ENCODE data around the gene PTPRM. TPM values are rescaled to one million over a fixed set of nuclear protein-coding genes. Genes with fewer than 3 reads are reported as not detected.

The PTPRM gene
- polyA plus RNA-seq, 3 donors: 0.04 to 2.1 (median 0.66) TPM

DNA sequence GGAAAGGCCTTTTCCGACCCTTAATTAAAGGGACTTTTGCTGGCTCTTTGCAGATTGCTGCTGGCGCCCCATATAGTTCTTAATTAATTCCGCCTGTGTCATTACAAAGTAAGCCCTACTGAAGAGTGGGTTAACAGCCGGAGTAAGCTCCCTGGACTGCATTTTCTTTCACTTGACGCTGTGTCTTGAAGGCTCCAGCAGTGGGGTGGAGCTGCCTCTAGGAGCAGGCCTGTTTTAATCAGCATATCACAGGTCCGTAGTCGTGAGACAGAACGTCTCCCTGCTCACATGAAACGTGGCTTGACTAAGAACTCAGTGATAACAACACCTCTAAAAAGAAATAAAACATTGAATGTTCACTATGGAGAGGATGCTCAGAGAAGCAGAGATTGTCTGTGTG is 712.2 kb downstream of the PTPRM start:
- Histone ChIP-seq H4K20me1 (ENCODE audit: insufficient read depth, low read length) (no peaks in the 10 kb centered on the region), H3K27me3 (ENCODE audit: control insufficient read depth in 2 of 2, insufficient read depth in 2 of 2, low read length in 2 of 2) (no peaks in the 10 kb centered on the region), H3K4me2 (replicated peaks; ENCODE audit: extremely low read depth, low read length, poor library complexity, severe bottlenecking) (no peak overlapping the region), H3K27ac (ENCODE audit: low read depth in 1 of 2, low read length in 2 of 2) (no peak overlapping the region), H3K79me2 (ENCODE audit: insufficient read depth, low read length) (no peaks in the 10 kb centered on the region), H3K4me1 (ENCODE audit: control insufficient read depth in 1 of 2, insufficient read depth in 2 of 2, low read length in 2 of 2) (no peaks in the 10 kb centered on the region), H2AFZ (ENCODE audit: insufficient read depth, low read depth, low read length, poor library complexity, severe bottlenecking) (no peak overlapping the region), H3K4me3 (replicated peaks in 1 of 3; ENCODE audit: low read depth in 2 of 3, low read length in 3 of 3) (no peak overlapping the region), H3K9me3 (replicated peaks in 1 of 2; ENCODE audit: control insufficient read depth in 1 of 2, insufficient read depth in 1 of 2, low read length in 2 of 2) (no peaks in the 10 kb centered on the region), H3K9ac (ENCODE audit: insufficient read depth, low read length, poor library complexity, severe bottlenecking) (no peak overlapping the region), H3K36me3 (replicated peaks in 1 of 2; ENCODE audit: control insufficient read depth in 1 of 2, insufficient read depth in 2 of 2, low read length in 2 of 2) (no peaks in the 10 kb centered on the region)
- peaks cover 0 to 3% (median 1%) of the 10 kb centered on the region in 7 donors for H3K9me3 Mint-ChIP-seq
- no peaks in the 10 kb centered on the region for H3K36me3 Mint-ChIP-seq
- H3K4me1 Mint-ChIP-seq: no peaks in the 10 kb centered on the region
- intact Hi-C loops (cut with micrococcal nuclease): no loop called here
- no peak overlapping the region for H3K27ac Mint-ChIP-seq
- H3K27me3 Mint-ChIP-seq (ENCODE audit: low read depth in 3 of 3): no peaks in the 10 kb centered on the region
- peak overlapping the region in 1 of 2 donors; percentile 25 for H3K4me3 Mint-ChIP-seq
- TF ChIP-seq, protein P1, sequence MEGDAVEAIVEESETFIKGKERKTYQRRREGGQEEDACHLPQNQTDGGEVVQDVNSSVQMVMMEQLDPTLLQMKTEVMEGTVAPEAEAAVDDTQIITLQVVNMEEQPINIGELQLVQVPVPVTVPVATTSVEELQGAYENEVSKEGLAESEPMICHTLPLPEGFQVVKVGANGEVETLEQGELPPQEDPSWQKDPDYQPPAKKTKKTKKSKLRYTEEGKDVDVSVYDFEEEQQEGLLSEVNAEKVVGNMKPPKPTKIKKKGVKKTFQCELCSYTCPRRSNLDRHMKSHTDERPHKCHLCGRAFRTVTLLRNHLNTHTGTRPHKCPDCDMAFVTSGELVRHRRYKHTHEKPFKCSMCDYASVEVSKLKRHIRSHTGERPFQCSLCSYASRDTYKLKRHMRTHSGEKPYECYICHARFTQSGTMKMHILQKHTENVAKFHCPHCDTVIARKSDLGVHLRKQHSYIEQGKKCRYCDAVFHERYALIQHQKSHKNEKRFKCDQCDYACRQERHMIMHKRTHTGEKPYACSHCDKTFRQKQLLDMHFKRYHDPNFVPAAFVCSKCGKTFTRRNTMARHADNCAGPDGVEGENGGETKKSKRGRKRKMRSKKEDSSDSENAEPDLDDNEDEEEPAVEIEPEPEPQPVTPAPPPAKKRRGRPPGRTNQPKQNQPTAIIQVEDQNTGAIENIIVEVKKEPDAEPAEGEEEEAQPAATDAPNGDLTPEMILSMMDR (IDR thresholded peaks at IDR 0.05): no peak
- DNase-seq: no peak
- 98% methylated on average over 4 of the region's 9 CpGs for WGBS (ENCODE audit: insufficient coverage)

DNA sequence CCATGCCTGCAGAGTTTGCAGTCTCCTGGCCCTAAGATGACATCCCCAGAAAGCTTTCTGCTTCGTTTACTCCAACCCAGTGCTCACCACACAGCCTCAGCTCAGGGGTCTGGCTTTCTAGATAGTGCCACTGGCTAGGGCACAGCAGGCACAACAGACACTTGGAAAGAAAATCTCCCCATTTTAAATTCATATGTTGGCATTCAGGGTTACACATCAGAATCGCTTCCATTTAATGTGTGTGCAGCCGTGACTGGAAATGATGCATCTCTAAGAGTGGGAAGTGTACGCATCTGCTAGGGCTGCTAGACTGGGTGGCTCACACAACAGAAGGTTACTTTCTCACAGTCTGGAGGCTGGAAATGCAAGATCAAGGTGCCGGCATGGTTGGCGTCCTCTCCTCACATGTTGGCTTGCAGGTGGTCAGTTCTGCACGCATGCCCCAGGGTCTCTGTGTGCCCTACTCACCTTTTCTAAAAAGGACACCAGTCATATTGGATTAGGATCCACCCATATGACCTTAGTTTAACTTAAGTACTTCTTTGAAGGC is 712.7 kb downstream of the PTPRM start:
- H4K20me1 ChIP-seq (ENCODE audit: insufficient read depth, low read length): no peaks in the 10 kb centered on the region
- no peak overlapping the region for H3K27ac Mint-ChIP-seq
- no peaks in the 10 kb centered on the region for H3K36me3 ChIP-seq (replicated peaks in 1 of 2; ENCODE audit: control insufficient read depth in 1 of 2, insufficient read depth in 2 of 2, low read length in 2 of 2)
- H3K9me3 Mint-ChIP-seq: peaks cover 0 to 3% (median 0%) of the 10 kb centered on the region in 7 donors
- WGBS (ENCODE audit: insufficient coverage): 100% methylated on average over 5 of the region's 7 CpGs
- no peak overlapping the region for H3K4me3 Mint-ChIP-seq
- TF ChIP-seq, protein P1 (IDR thresholded peaks at IDR 0.05): no peak
- H3K27me3 ChIP-seq (ENCODE audit: control insufficient read depth in 2 of 2, insufficient read depth in 2 of 2, low read length in 2 of 2): no peaks in the 10 kb centered on the region
- H3K4me3 ChIP-seq (replicated peaks in 1 of 3; ENCODE audit: low read depth in 2 of 3, low read length in 3 of 3): no peak overlapping the region
- H3K4me1 ChIP-seq (ENCODE audit: control insufficient read depth in 1 of 2, insufficient read depth in 2 of 2, low read length in 2 of 2): no peaks in the 10 kb centered on the region
- H3K9ac ChIP-seq (ENCODE audit: insufficient read depth, low read length, poor library complexity, severe bottlenecking): no peak overlapping the region
- H3K36me3 Mint-ChIP-seq: no peaks in the 10 kb centered on the region
- H3K79me2 ChIP-seq (ENCODE audit: insufficient read depth, low read length): no peaks in the 10 kb centered on the region
- H3K9me3 ChIP-seq (replicated peaks in 1 of 2; ENCODE audit: control insufficient read depth in 1 of 2, insufficient read depth in 1 of 2, low read length in 2 of 2): no peaks in the 10 kb centered on the region
- no peaks in the 10 kb centered on the region for H3K4me1 Mint-ChIP-seq
- H3K27ac ChIP-seq (ENCODE audit: low read depth in 1 of 2, low read length in 2 of 2): no peak overlapping the region
- H3K27me3 Mint-ChIP-seq (ENCODE audit: low read depth in 3 of 3): no peaks in the 10 kb centered on the region
- no peak overlapping the region for H3K4me2 ChIP-seq (replicated peaks; ENCODE audit: extremely low read depth, low read length, poor library complexity, severe bottlenecking)
- intact Hi-C loops (cut with micrococcal nuclease): no loop called here
- DNase-seq: no peak
- no peak overlapping the region for H2AFZ ChIP-seq (ENCODE audit: insufficient read depth, low read depth, low read length, poor library complexity, severe bottlenecking)
